Measurements from ENCODE around the gene CEPT1.

Gene CEPT1

GRCh38 chr1:111193712-111194480, 53.9 kb downstream of the CEPT1 start:
- no peak for DNase-seq (ENCODE audit: low read depth)

GRCh38 chr1:111195002-111195684, 55.1 kb downstream of the CEPT1 start:
- no peak for DNase-seq (ENCODE audit: low read depth)

GRCh38 chr1:111196213-111196612, 56.2 kb downstream of the CEPT1 start:
- no peak for DNase-seq (ENCODE audit: low read depth)

GRCh38 chr1:111197598-111198284, 57.7 kb downstream of the CEPT1 start:
- DNase-seq (ENCODE audit: low read depth): no peak

GRCh38 chr1:111198836-111199235, 58.8 kb downstream of the CEPT1 start:
- no peak for DNase-seq (ENCODE audit: low read depth)

GRCh38 chr1:111199329-111199728, 59.3 kb downstream of the CEPT1 start:
- no peak for DNase-seq (ENCODE audit: low read depth)

GRCh38 chr1:111199881-111200801, 60.1 kb downstream of the CEPT1 start, which contains the start of gene DENND2D:
TSS of gene DENND2D (minus strand) at chr1:111200646. CDS start at chr1:111200459, 187 bp downstream.
- DNase-seq (ENCODE audit: low read depth): no peak

GRCh38 chr1:111200802-111201161, 60.8 kb downstream of the CEPT1 start:
- DNase-seq (ENCODE audit: low read depth): no peak

GRCh38 chr1:111201275-111202090, 61.5 kb downstream of the CEPT1 start:
- DNase-seq (ENCODE audit: low read depth): no peak

GRCh38 chr1:111202366-111202706, 62.3 kb downstream of the CEPT1 start:
- DNase-seq (ENCODE audit: low read depth): no peak

- DNase-seq (ENCODE audit: low read depth): no peak
Observed at GRCh38 chr1:111202707-111203623, 62.9 kb downstream of the CEPT1 start.

- no peak for DNase-seq (ENCODE audit: low read depth)
Observed at GRCh38 chr1:111203681-111204200, 63.7 kb downstream of the CEPT1 start.

GRCh38 chr1:111204201-111204982, 64.4 kb downstream of the CEPT1 start:
- no peak for DNase-seq (ENCODE audit: low read depth)

- no peak for DNase-seq (ENCODE audit: low read depth)
Observed at GRCh38 chr1:111204983-111205713, 65.1 kb downstream of the CEPT1 start.

- DNase-seq (ENCODE audit: low read depth): no peak
Observed at GRCh38 chr1:111205714-111206050, 65.7 kb downstream of the CEPT1 start.

- no peak for DNase-seq (ENCODE audit: low read depth)
Observed at GRCh38 chr1:111208921-111209320, 68.9 kb downstream of the CEPT1 start.

GRCh38 chr1:111209622-111210021, 69.6 kb downstream of the CEPT1 start:
- DNase-seq (ENCODE audit: low read depth): no peak

GRCh38 chr1:111211921-111212320, 71.9 kb downstream of the CEPT1 start:
- no peak for DNase-seq (ENCODE audit: low read depth)

Data from GM04503 (cell line).